IPS DF 6.9 (cell line): ENCODE results near the gene NEMF.
"Not testable (repeated sequence)": the region's sequence is repeated elsewhere in the genome, so short reads cannot be mapped to it uniquely, and the experiment has no call there.

Experiments used
- DNase-seq: peaks from one replicate; pipeline ENCODE4 v3.0.0-alpha.2; 2013; ENCODE audit warnings: low read depth, low spot score
- H3K27ac ChIP-seq: one replicate; pipeline ENCODE4 v1.5.1; 2013; ENCODE audit warnings: low read length, control low read depth
- H3K27me3 ChIP-seq: 2 replicates; pipeline ENCODE4 v1.6.1; 2013; ENCODE audit warnings: mild to moderate bottlenecking, low read length; ENCODE audit not compliant: control insufficient read depth, insufficient read depth
- H3K36me3 ChIP-seq: 2 replicates; pipeline ENCODE4 v1.6.1; 2013; ENCODE audit warnings: low read length; ENCODE audit not compliant: control insufficient read depth, insufficient read depth
- H3K4me1 ChIP-seq: 2 replicates; pipeline ENCODE4 v1.6.1; 2013; ENCODE audit warnings: low read length; ENCODE audit not compliant: control insufficient read depth, insufficient read depth
- H3K4me3 ChIP-seq: 2 replicates; pipeline ENCODE4 v1.5.1; 2013; ENCODE audit warnings: mild to moderate bottlenecking, low read length
- H3K9me3 ChIP-seq: 2 replicates; pipeline ENCODE4 v1.6.1; 2013; ENCODE audit warnings: low read length, inconsistent platforms; ENCODE audit not compliant: control insufficient read depth, insufficient read depth
- WGBS: extraction: QIAGEN DNeasy Blood & Tissue Kit; methylation state at CpG from one replicate; pipeline ENCODE4 v1.1.7; 2013; ENCODE audit warnings: mixed read lengths, missing lambda C conversion rate; ENCODE audit not compliant: insufficient read length, insufficient coverage; 5-methylcytosine and 5-hydroxymethylcytosine counted together

The NEMF gene

DNA sequence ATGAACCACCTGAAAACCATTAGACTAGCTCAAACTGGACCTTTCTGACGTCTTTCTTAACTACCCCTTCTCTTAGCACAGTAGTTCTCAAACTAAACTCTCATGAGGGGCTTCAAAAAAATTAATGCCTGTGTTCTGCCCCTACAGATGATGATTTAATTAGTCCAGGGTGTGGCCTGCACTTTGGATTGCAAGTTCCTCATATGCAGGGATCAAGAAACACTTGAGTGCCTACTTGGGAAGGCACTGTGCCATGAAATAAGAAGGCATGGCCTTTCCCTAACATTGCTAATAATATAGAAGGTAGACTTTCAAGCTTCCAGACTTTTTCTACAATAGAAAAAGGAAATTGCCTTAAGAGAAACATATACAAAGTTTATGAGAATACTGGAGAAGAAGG lies 107.4 kb downstream of the NEMF start:
- no peaks in the 10 kb centered on the region for H3K4me1 ChIP-seq
- no peaks in the 10 kb centered on the region for H3K9me3 ChIP-seq
- no peaks in the 10 kb centered on the region for H3K36me3 ChIP-seq
- WGBS = no CpG with 5 or more reads among the region's 1 CpG
- no peak for DNase-seq
- H3K27me3 ChIP-seq = no peaks in the 10 kb centered on the region
- no peak overlapping the region for H3K4me3 ChIP-seq
- H3K27ac ChIP-seq = no peak overlapping the region

DNA sequence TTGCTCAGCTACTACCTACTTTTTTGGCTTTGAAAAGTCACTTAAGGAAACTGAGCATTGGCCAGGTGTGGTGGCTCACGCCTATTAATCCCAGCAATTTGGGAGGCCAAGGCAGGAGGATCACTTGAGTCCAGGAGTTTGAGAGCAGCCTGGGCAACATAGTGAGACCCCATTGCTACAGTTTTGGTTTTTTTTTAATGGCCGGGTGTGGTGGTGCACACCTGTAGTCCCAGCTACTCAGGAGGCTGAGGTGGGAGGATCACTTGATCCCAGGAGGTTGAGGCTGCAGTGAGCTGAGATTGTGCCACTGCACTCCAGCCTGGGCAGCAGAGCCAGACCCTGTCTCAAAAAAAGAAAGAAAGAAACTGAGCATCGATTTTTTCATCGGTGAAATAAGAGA lies 116.9 kb downstream of the NEMF start:
- H3K36me3 ChIP-seq, H3K27ac ChIP-seq, DNase-seq, H3K4me3 ChIP-seq, H3K4me1 ChIP-seq, H3K9me3 ChIP-seq, H3K27me3 ChIP-seq: not testable (repeated sequence)
- no CpG with 5 or more reads among the region's 4 CpGs for WGBS

DNA sequence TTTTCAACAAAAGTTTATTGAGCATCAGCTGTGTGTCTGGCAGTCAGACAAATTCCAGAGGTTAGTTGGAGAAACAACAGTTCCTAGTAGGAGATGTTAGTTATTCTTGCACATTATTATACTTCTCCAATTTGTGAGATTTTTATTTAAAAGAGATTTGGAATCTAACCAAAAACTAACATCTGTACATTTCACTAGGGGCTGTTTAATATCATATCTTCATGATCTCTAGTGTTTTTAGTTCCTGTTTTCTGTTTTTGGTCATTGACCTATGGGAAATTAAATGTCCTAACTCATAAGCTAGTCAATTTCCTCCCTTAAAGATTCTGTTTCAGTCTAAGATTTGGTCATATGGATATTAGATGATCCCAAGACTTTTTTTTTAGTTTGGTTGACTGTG lies 118.8 kb downstream of the NEMF start:
- Histone ChIP-seq H3K4me3 (no peak overlapping the region), H3K27me3 (no peaks in the 10 kb centered on the region), H3K4me1 (no peaks in the 10 kb centered on the region), H3K27ac (no peak overlapping the region), H3K36me3 (no peaks in the 10 kb centered on the region), H3K9me3 (no peaks in the 10 kb centered on the region)
- DNase-seq = no peak

DNA sequence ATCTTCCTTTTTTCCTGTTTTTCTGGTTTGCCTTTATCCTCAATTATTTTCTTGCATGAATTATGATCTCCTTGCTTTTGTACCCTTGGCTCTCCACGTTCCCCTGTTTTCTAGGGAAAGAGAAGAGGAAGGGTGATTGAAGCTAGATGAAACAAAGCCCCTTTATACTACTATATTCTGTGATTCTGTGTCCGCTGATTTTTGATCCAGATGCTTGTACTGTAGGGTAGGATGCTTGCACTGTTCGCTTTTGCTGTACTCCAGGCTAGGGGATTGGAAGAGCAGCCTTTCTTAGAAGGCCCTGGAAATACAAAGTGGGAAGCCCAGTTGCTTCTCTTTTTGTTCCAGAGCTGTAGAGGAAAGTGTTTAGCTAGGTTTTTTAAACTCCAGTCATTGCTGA lies 119.7 kb downstream of the NEMF start:
- Histone ChIP-seq H3K27ac (no peak overlapping the region), H3K27me3 (no peaks in the 10 kb centered on the region), H3K36me3 (no peaks in the 10 kb centered on the region), H3K4me1 (no peaks in the 10 kb centered on the region), H3K9me3 (no peaks in the 10 kb centered on the region), H3K4me3 (no peak overlapping the region)
- no CpG with 5 or more reads among the region's 3 CpGs for WGBS
- DNase-seq = no peak
